BLaER1 (cell line): ENCODE measurements around the gene MRPL2.

Experiments
- H3K27ac ChIP-seq: shearing (Covaris generic); formaldehyde crosslinking; 2 replicates; pipeline ENCODE4 v1.8.1; 2022
- H3K27me3 ChIP-seq: shearing (Covaris generic); formaldehyde crosslinking; 2 replicates; pipeline ENCODE4 v1.8.1; 2022
- H3K36me3 ChIP-seq: shearing (Covaris generic); formaldehyde crosslinking; 2 replicates; pipeline ENCODE4 v1.8.1; 2022
- H3K4me1 ChIP-seq: shearing (Covaris generic); formaldehyde crosslinking; 2 replicates; pipeline ENCODE4 v1.8.1; 2022
- H3K4me2 ChIP-seq: shearing (Covaris generic); formaldehyde crosslinking; 2 replicates; pipeline ENCODE4 v1.8.1; 2022
- H3K4me3 ChIP-seq: shearing (Covaris generic); formaldehyde crosslinking; 2 replicates; pipeline ENCODE4 v1.8.1; 2022
- H3K9ac ChIP-seq: shearing (Covaris generic); formaldehyde crosslinking; 2 replicates; pipeline ENCODE4 v1.8.1; 2022
- H3K9me3 ChIP-seq: shearing (Covaris generic); formaldehyde crosslinking; 2 replicates; pipeline ENCODE4 v1.8.1; 2022
- H4K20me1 ChIP-seq: shearing (Covaris generic); formaldehyde crosslinking; 2 replicates; pipeline ENCODE4 v1.8.1; 2022
- Cebpa-rat ChIP-seq: shearing (Covaris generic); IDR thresholded peaks from 2 replicates; pipeline ENCODE4 v1.8.1; 2022

MRPL2 gene

DNA sequence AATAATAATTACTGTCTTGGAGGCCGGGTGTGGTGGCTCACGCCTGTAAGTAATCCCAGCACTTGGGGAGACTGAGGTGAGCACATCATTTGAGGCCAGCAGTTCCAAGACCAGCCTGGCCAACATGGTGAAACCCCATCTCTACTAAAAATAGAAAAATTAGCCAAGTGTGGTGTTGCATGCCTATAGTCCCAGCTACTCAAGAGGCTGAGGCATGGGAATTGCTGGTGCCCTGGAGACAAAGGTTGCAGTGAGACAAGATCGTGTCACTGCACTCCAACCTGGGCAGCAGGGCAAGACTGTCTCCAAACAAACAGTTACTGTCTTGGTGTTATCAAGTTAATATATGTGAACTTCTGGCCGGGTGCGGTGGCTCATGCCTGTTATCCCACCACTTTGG lies 32.9 kb downstream of the MRPL2 start:
- Histone ChIP-seq H3K4me3 (no peak overlapping the region), H3K9me3 (no peaks in the 10 kb centered on the region), H3K27ac (no peak overlapping the region), H4K20me1 (peaks cover 14% of the 10 kb centered on the region; the same call in 1 of the 2 replicates), H3K4me2 (no peak overlapping the region), H3K9ac (no peak overlapping the region), H3K36me3 (peaks cover 76% of the 10 kb centered on the region), H3K4me1 (peaks cover 10% of the 10 kb centered on the region), H3K27me3 (no peaks in the 10 kb centered on the region)
- TF ChIP-seq Cebpa-rat = no peak

DNA sequence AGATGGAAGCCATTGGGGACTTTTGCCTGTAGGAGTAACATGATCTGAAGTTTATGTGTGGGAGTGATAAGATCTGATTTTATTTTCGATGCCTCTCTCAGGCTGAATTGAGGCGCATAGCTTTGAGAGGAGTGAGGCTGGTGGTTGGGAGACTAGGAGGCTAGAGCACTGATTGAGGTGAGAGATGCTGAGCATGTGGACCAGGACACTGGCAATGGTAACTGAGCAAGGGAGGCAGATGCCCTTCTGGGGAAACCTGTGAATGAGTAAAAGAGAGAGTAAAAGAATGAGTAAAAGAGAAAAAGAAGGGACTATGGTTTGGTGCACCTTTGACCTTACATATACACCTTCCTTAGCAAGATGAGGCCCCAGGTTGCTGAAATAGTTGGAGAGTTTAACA lies 34.8 kb downstream of the MRPL2 start:
- H3K4me3 ChIP-seq = no peak overlapping the region
- H3K36me3 ChIP-seq = peaks cover 72% of the 10 kb centered on the region
- peaks cover 14% of the 10 kb centered on the region; the same call in 1 of the 2 replicates for H4K20me1 ChIP-seq
- H3K9me3 ChIP-seq = no peaks in the 10 kb centered on the region
- H3K27me3 ChIP-seq = no peaks in the 10 kb centered on the region
- H3K27ac ChIP-seq = no peak overlapping the region
- no peak overlapping the region for H3K4me2 ChIP-seq
- peaks cover 21% of the 10 kb centered on the region for H3K4me1 ChIP-seq
- no peak overlapping the region for H3K9ac ChIP-seq
- TF ChIP-seq Cebpa-rat = no peak

DNA sequence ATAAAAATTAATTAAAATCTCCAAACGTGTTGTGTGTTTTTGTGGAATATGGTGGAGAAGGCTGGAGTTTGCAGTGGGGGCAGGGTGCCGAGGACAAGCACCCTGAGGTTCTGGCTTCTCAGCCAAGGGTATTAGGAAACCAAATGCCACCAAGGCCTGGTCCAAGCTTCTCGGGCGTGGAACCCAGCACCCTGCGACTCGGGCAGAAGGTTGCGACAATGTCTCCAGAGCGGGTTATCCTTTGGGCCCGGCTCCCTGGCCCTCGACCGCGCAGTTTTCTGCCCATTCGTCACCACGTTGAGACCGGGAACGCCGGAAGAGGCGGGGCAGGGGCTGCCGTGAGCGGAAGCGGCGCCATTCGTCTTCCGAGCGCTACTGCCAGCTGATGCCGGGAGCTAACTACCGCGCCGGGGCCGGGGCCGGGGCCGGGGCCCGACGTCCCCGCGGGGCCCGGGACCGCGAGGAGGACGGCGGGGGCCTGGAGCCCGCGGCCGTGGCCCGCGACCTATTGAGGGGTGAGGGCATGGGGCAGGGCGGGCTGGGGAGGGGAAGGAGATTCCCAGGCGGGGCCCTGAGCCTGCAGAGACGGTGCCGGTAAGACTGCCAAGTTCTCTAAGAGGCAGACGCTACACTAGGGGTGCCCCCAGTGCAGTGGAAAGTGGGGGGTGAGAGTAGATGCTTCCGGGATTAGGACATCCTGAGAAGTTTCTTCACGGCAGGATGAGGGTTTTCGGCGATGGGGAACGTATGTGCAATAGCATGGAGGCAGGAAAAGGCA lies 37.8 kb downstream of the MRPL2 start, which contains the start of gene RRP36:
RRP36 (plus strand) TSS at position 354 of the 778 bp plus-strand sequence; CDS start at position 386, 32 bp downstream.
- Histone ChIP-seq H3K4me1 (peaks cover 35% of the 10 kb centered on the region), H3K4me2 (peak within 1 kb of the TSS; percentile 79), H3K36me3 (peaks cover 71% of the 10 kb centered on the region), H3K27me3 (no peaks in the 10 kb centered on the region), H3K9ac (peak within 1 kb of the TSS; percentile 77), H3K27ac (peak within 1 kb of the TSS; percentile 63), H3K4me3 (peak within 1 kb of the TSS; percentile 85), H4K20me1 (peaks cover 33% of the 10 kb centered on the region), H3K9me3 (no peaks in the 10 kb centered on the region)
- TF ChIP-seq Cebpa-rat = no peak

DNA sequence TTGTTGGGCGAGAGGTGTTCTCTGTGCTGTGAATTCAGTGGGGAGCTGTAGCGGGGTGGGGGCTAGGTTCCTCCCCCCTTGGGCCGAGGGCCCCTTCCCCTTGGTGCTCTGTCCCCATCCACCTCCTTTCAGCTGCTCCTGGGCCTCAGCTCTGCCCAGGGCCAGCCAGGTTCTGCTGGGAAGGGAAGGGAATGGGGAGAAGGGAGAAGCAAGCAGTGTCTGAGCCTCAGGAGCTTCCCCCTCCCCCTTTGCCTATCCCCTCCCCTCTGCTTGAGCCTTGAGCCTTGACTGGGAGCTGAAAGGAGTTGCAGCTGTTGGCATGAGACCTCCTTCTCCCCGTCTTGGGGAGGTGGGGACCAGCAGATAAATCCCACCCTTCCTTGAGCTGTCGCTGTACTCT lies 38.4 kb downstream of the MRPL2 start:
- H3K4me1 ChIP-seq = peaks cover 41% of the 10 kb centered on the region
- no peaks in the 10 kb centered on the region for H3K27me3 ChIP-seq
- H3K9me3 ChIP-seq = no peaks in the 10 kb centered on the region
- peaks cover 39% of the 10 kb centered on the region for H4K20me1 ChIP-seq
- H3K36me3 ChIP-seq = peaks cover 65% of the 10 kb centered on the region
- peak overlapping the region; percentile 63 for H3K27ac ChIP-seq
- H3K9ac ChIP-seq = no peak overlapping the region
- H3K4me3 ChIP-seq = peak overlapping the region; percentile 85
- no peak for TF ChIP-seq Cebpa-rat
- peak overlapping the region; percentile 79 for H3K4me2 ChIP-seq

DNA sequence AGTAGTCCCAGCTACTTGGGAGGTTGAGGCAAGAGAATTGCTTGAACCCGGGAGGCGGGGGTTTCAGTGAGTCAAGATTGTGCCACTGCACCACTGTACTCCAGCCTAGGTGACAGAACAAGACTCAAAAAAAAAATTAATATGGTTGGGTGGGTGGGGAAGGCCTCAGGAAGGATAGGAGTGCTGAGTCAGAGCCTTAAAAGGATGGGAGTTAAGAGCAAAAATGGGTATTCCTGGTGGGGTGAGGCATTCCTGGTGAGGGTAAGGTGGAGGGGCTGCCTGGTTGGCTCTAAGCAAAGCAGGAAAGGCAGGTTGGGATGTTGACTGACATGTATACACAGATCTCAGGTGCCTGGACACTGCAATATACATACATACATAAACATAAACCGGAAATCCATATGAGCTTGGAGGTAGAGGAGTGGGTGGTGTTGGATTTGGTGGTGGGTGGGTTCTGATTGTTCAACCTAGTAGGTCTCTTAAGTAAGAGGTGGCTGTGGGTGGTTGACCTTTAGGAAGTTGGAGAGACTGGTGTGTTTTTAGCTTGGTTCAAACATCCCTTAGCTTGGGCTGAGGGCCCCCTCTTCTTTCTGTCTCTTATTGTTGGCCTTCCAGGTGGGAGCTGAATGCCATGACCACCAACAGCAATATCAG lies 39.1 kb downstream of the MRPL2 start:
- no peak overlapping the region for H3K4me3 ChIP-seq
- no peak overlapping the region for H3K4me2 ChIP-seq
- no peaks in the 10 kb centered on the region for H3K27me3 ChIP-seq
- no peaks in the 10 kb centered on the region for H3K9me3 ChIP-seq
- H4K20me1 ChIP-seq = peaks cover 45% of the 10 kb centered on the region
- H3K4me1 ChIP-seq = peaks cover 48% of the 10 kb centered on the region
- TF ChIP-seq Cebpa-rat = no peak
- peaks cover 58% of the 10 kb centered on the region for H3K36me3 ChIP-seq
- H3K27ac ChIP-seq = no peak overlapping the region
- no peak overlapping the region for H3K9ac ChIP-seq

DNA sequence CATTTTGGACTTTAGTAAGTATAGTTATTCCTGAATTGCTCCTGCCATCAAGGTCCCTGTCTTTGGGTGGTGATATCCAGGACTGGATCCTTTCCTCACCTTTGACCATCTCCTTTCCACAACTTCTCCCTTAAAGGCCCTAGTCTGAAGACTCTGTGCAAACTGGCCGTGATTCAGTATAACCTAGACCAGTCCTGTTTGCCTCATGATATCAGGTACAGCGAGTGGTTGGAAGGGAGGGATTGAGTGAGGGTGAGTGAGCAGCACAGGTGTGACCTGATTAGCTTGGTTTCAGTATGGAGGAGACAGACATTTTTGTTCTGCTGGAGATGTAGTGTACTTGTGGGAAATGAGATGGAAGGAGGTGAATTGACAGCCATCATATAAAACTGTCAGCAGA lies 40.1 kb downstream of the MRPL2 start:
- H3K9me3 ChIP-seq = no peaks in the 10 kb centered on the region
- no peak overlapping the region for H3K27ac ChIP-seq
- peaks cover 48% of the 10 kb centered on the region for H3K36me3 ChIP-seq
- no peak overlapping the region for H3K4me3 ChIP-seq
- no peak overlapping the region for H3K4me2 ChIP-seq
- no peaks in the 10 kb centered on the region for H3K27me3 ChIP-seq
- TF ChIP-seq Cebpa-rat = no peak
- peaks cover 44% of the 10 kb centered on the region for H4K20me1 ChIP-seq
- H3K4me1 ChIP-seq = peaks cover 55% of the 10 kb centered on the region
- H3K9ac ChIP-seq = no peak overlapping the region

DNA sequence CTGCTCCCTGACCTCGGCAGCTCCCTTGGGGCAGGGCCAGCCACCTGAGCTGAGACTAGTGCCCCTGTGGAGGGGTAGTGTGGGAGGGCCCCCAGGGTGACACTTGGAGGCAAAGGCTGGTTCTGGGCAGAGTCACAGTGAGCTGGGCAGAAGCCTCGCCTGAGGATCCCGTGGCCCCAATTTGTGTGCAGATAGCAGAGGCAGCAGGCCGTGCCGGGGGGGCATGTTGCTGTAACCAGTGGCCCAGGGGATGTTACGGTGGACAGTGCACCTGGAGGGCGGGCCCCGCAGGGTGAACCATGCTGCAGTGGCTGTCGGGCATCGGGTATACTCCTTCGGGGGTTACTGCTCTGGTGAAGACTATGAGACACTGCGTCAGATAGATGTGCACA lies 42.3 kb downstream of the MRPL2 start:
- peak overlapping the region; percentile 97 for H3K4me2 ChIP-seq
- no peak for TF ChIP-seq Cebpa-rat
- H3K9me3 ChIP-seq = no peaks in the 10 kb centered on the region
- no peak overlapping the region for H3K4me3 ChIP-seq
- H3K9ac ChIP-seq = peak overlapping the region; percentile 67
- H4K20me1 ChIP-seq = peaks cover 55% of the 10 kb centered on the region
- peak overlapping the region; percentile 58 for H3K27ac ChIP-seq
- H3K27me3 ChIP-seq = no peaks in the 10 kb centered on the region
- H3K4me1 ChIP-seq = peaks cover 58% of the 10 kb centered on the region
- peaks cover 50% of the 10 kb centered on the region for H3K36me3 ChIP-seq

DNA sequence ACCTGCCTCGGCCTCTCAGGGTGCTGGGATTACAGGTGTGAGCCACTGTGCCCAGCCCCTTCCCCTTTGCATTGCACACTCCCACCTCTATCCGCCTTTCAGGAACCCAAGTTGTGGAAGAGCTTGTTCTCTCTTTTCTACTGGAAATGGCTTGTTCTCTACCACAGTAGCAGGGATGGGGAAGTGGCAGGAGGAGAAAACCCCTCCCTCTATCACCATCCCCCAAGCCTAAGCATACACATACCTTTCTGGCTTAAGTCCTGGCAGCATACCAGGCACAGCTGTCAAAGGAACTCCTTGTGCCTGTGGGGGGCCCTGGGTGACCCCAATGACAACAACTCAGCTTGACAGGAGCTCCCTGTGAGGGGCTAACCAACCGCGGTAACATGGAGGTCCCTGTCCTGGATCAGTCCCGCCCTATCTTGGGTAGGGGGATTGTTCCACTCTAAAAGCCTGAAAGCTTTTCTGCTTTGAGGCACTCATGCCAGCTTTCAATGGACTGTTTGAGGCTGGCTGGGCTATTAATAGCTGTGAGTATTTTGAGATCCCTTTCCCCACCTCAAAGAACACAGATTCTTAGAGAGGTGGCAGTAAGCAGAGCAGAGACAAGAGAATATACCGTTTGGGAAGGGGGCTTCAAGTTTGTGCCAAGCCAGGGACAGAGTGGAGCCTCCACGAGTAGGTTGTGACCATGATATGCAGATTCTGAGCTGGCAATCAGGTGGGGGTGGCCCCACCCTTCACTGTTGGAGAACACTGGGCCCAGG lies 42.9 kb downstream of the MRPL2 start:
- no peaks in the 10 kb centered on the region for H3K9me3 ChIP-seq
- TF ChIP-seq Cebpa-rat = no peak
- H3K4me3 ChIP-seq = peak overlapping the region; percentile 17
- peaks cover 56% of the 10 kb centered on the region for H3K36me3 ChIP-seq
- H3K27me3 ChIP-seq = no peaks in the 10 kb centered on the region
- H3K4me1 ChIP-seq = peaks cover 62% of the 10 kb centered on the region
- H3K4me2 ChIP-seq = peak overlapping the region; percentile 97
- peaks cover 61% of the 10 kb centered on the region for H4K20me1 ChIP-seq
- H3K9ac ChIP-seq = peak overlapping the region; percentile 67
- H3K27ac ChIP-seq = peak overlapping the region; percentile 58

DNA sequence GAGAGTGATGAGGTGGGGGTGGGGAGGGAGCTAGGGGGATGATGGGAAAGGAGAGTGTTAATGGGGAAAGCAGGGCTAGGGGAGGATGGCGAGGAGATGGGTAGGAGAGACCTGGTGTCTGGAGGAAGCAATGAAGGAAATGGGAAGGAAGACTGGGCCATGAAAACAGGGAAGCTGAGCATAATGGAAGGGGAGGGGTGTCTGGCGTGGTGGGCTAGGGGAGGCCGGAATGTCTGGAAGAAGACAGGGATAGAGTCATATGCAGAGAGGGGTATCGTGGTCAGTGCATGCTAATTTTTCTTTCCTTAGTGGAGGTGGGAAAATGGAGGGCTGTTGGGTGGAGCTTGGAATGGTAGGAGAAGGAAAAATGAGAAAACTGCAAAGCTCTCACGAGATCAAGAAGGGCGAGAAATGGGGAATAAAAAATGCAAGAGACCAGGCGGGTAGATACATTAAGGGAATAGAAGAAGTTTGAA lies 44.8 kb downstream of the MRPL2 start:
- TF ChIP-seq Cebpa-rat = no peak
- H3K27ac ChIP-seq = peak overlapping the region; percentile 79
- peaks cover 51% of the 10 kb centered on the region for H3K4me1 ChIP-seq
- peak overlapping the region; percentile 97 for H3K4me2 ChIP-seq
- H3K9ac ChIP-seq = peak overlapping the region; percentile 86
- no peaks in the 10 kb centered on the region for H3K9me3 ChIP-seq
- H3K36me3 ChIP-seq = peaks cover 60% of the 10 kb centered on the region
- peaks cover 66% of the 10 kb centered on the region for H4K20me1 ChIP-seq
- H3K4me3 ChIP-seq = peak overlapping the region; percentile 84
- H3K27me3 ChIP-seq = no peaks in the 10 kb centered on the region
